Mesothelial cell of epicardium (in vitro differentiated cells): Measurements from ENCODE around the gene GRIN2A. TPM values are rescaled to one million over a fixed set of nuclear protein-coding genes. Genes with fewer than 3 reads are reported as not detected.

Experiments used
- total RNA-seq: library from RNA; stranded (reverse); gene quantifications from 3 replicates; pipeline ENCODE4 v1.2.1, GENCODE V29; 2021

GRIN2A gene
- total RNA-seq, 1 donor from 2014 or later: 4.9 TPM

Other genes with a start within 250 kb of the GRIN2A start
- gene ATF7IP2, start 203.6 kb upstream of the GRIN2A start, total RNA-seq: 50.5 to 50.9 TPM (median 50.6 TPM) in 3 replicates